Adrenal gland (tissue), 12 donors: ENCODE data around the gene PCSK1N. TPM values are rescaled to one million over a fixed set of nuclear protein-coding genes. Genes with fewer than 3 reads are reported as not detected.
A peak's percentile ranks its signal among the peaks of the same experiment; 100 is the strongest.

Experiments
- DNase-seq, 7 donors: peaks; one replicate each; pipeline ENCODE4 v3.0.0-alpha.2; 2019 to 2020
- H3K27ac ChIP-seq, 5 donors: fragments of 200-600 bp; sonication (generic) in 4 of 5; 1 replicate in 3 of 5; 2 replicates in 2 of 5; pipeline versions ENCODE4 v1.5.1 to v1.8.0; 2016 to 2020; ENCODE audit warnings: mild to moderate bottlenecking in 1 of 5
- H3K27me3 ChIP-seq: fragments of 200-600 bp; 2 replicates; pipeline ENCODE4 v1.8.0; 2021
- H3K36me3 ChIP-seq, 2 donors: fragments of 200-600 bp; replicated peaks in 1 of 2; 1 replicate in 1 of 2; 2 replicates in 1 of 2; pipeline versions ENCODE4 v1.5.1 to v1.8.0; 2018 to 2022
- H3K4me1 ChIP-seq, 2 donors: fragments of 200-600 bp; replicated peaks in 1 of 2; 1 replicate in 1 of 2; 2 replicates in 1 of 2; pipeline versions ENCODE4 v1.5.1 to v1.8.0; 2018 to 2021
- H3K4me3 ChIP-seq, 4 donors: fragments of 200-600 bp; sonication (generic) in 3 of 4; one replicate each; pipeline ENCODE4 v1.5.1; 2016 to 2018
- H3K9me3 ChIP-seq, 3 donors: fragments of 200-600 bp; sonication (generic) in 1 of 3; replicated peaks in 1 of 3; 1 replicate in 2 of 3; 2 replicates in 1 of 3; pipeline versions ENCODE4 v1.5.1 to v1.8.0; 2016 to 2021
- CTCF ChIP-seq, 6 experiments: fragments of 450-650 bp in 4 of 6; fragments of 200-600 bp in 2 of 6; sonication (generic) in 1 of 6; IDR thresholded peaks; 1 replicate in 5 of 6; 2 replicates in 1 of 6; pipeline versions ENCODE4 v1.5.1 to v1.8.0; 2016 to 2021; ENCODE audit warnings: antibody characterized with exemption in 6 of 6, mild to moderate bottlenecking in 2 of 6, moderate library complexity in 1 of 6
- POLR2A ChIP-seq, 2 donors: fragments of 450-650 bp; IDR thresholded peaks; one replicate each; pipeline ENCODE4 v1.6.1; 2017; ENCODE audit warnings: antibody characterized with exemption in 2 of 2, mild to moderate bottlenecking in 2 of 2, moderate library complexity in 1 of 2
- WGBS, 4 donors: extraction: QIAGEN DNeasy Blood & Tissue Kit in 2 of 4; methylation state at CpG; one replicate each; pipeline versions ENCODE4 v1.1.5 to v1.1.7; 2013 to 2017; 5-methylcytosine and 5-hydroxymethylcytosine counted together
- intact Hi-C, 2 donors: fragments of 100-400 bp; cut with DNase I; formaldehyde crosslinking; loops; one replicate each; pipeline versions ENCODE4 v1.14.1 to v1.15.0; 2022 to 2023
- polyA plus RNA-seq, 3 donors: library from polyadenylated mRNA; stranded (reverse); fragments of 200-250 nt in 2 of 3; fragments of 350-450 nt in 1 of 3; fragmentation: Illumina TruSeq in 1 of 3; extraction: RNeasy Lipid Tissue Mini Kit (QIAGEN cat#74804) in 1 of 3; gene quantifications; one replicate each; pipeline ENCODE4 v1.2.3, GENCODE V29; 2013 to 2014
- total RNA-seq, 9 donors: library from RNA; depleted of rRNA in 4 of 9; stranded (reverse); fragments of >200 nt in 4 of 9; fragments of 120-200 nt in 1 of 9; fragmentation: NEBNext Ultra II Directional in 1 of 9; extraction: Animal tissue kit (Norgen Biotek cat#: 25700) in 1 of 9; gene quantifications; one replicate each; pipeline versions ENCODE4 v1.1.0 to v1.2.4, GENCODE V29; 2013 to 2023
- donor health status: healthy with polysubstance abuse.
- donor health status: Bipolar disorder and iron deficiency.
- donor health status: DM: yes; HTN: yes; CAD: no.
- donor health status: DM: no; HTN: no; CAD: no.
- donor health status: DM: no; HTN: no; CAD: no.
- donor health status: DM: yes; HTN: yes; CAD: no.

PCSK1N gene
- total and polyA plus RNA-seq, 12 donors, result 0.24 to 297 (median 7.2) TPM

- intact Hi-C loops, result no loop called here
- Histone ChIP-seq H3K9me3 (no peaks in the 10 kb centered on the region), H3K27me3 (no peaks in the 10 kb centered on the region), H3K4me1 (no peaks in the 10 kb centered on the region), H3K36me3 (peaks cover 0 to 9% of the 10 kb centered on the region in 2 donors), H3K4me3 (peak overlapping the region in 2 of 4 donors; percentile 30 to 61), H3K27ac (peak overlapping the region; percentile 82 to 100 (median 94))
- WGBS, 4 donors, result 2 to 50% (median 20%) methylated on average over 25 to 40 of the region's 40 CpGs
- TF ChIP-seq CTCF (IDR thresholded peaks at IDR 0.05) (peak in 1 of 6 experiments; percentile 9), POLR2A (IDR thresholded peaks at IDR 0.05) (peak; percentile 55 to 82)
- peak; percentile 77 to 93 (median 89) for DNase-seq
These were observed 33.1 kb downstream of the PCSK1N start for GRCh38 chrX:48802089-48802904.

- 0 to 50% (median 14%) methylated on average over 14 to 89 of the region's 89 CpGs for WGBS, 4 donors
- intact Hi-C loops, result no loop called here
These were observed 33.9 kb downstream of the PCSK1N start, which contains the start of gene HDAC6 for GRCh38 chrX:48801280-48802088. Gene HDAC6, plus strand, starts transcription at chrX:48802067. Its CDS starts 626 bp downstream, at chrX:48802693.

GRCh38 chrX:48800574-48801279 is 34.7 kb downstream of the PCSK1N start:
- H3K4me1 ChIP-seq, result no peaks in the 10 kb centered on the region
- peaks cover 0 to 4% of the 10 kb centered on the region in 2 donors for H3K36me3 ChIP-seq
- peak in 1 of 7 donors; percentile 52 for DNase-seq
- intact Hi-C loops, result no loop called here
- no peaks in the 10 kb centered on the region for H3K27me3 ChIP-seq
- H3K4me3 ChIP-seq, result peak overlapping the region in 3 of 4 donors; percentile 20 to 64 (median 40)
- no peaks in the 10 kb centered on the region for H3K9me3 ChIP-seq
- TF ChIP-seq CTCF (IDR thresholded peaks at IDR 0.05) (no peak), POLR2A (IDR thresholded peaks at IDR 0.05) (no peak)
- 19 to 58% (median 37%) methylated on average over 10 to 17 of the region's 17 CpGs for WGBS, 4 donors
- H3K27ac ChIP-seq, result peak overlapping the region; percentile 53 to 96 (median 93)

More at GRCh38 chrX:48801280-48802088, 33.9 kb downstream of the PCSK1N start, which contains the start of gene HDAC6:
- peak within 1 kb of the TSS in 3 of 4 donors; percentile 30 to 64 (median 40) for H3K4me3 ChIP-seq
- peaks cover 0 to 4% of the 10 kb centered on the region in 2 donors for H3K36me3 ChIP-seq
- H3K4me1 ChIP-seq, result no peaks in the 10 kb centered on the region
- no peaks in the 10 kb centered on the region for H3K27me3 ChIP-seq
- no peaks in the 10 kb centered on the region for H3K9me3 ChIP-seq
- peak within 1 kb of the TSS; percentile 84 to 100 (median 96) for H3K27ac ChIP-seq
- TF ChIP-seq CTCF (IDR thresholded peaks at IDR 0.05), result peak in 1 of 6 experiments; percentile 6
- TF ChIP-seq POLR2A (IDR thresholded peaks at IDR 0.05), result peak; percentile 2 to 38
- peak; percentile 95 to 98 (median 97) for DNase-seq
